ENCODE measurements around the gene ITPR2. TPM values are rescaled to one million over a fixed set of nuclear protein-coding genes. Genes with fewer than 3 reads are reported as not detected.
"Not testable (repeated sequence)": the region's sequence is repeated elsewhere in the genome, so short reads cannot be mapped to it uniquely, and the experiment has no call there.

Gene ITPR2
- total RNA-seq, 1 experiment from 2014 or later, result 6.9 TPM

- no peak for DNase-seq (ENCODE audit: low read depth)
Measured at GRCh38 chr12:26678697-26679660, 154.0 kb downstream of the ITPR2 start.

DNA sequence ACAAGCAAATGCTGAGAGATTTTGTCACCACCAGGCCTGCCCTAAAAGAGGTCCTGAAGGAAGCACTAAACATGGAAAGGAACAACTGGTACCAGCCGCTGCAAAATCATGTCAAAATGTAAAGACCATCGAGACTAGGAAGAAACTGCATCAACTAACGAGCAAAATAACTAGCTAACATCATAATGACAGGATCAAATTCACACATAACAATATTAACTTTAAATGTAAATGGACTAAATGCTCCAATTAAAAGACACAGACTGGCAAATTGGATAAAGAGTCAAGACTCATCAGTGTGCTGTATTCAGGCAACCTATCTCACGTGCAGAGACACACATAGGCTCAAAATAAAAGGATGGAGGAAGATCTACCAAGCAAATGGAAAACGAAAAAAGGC, 161.5 kb downstream of the ITPR2 start:
- not testable (repeated sequence) for DNase-seq (ENCODE audit: low read depth)

DNA sequence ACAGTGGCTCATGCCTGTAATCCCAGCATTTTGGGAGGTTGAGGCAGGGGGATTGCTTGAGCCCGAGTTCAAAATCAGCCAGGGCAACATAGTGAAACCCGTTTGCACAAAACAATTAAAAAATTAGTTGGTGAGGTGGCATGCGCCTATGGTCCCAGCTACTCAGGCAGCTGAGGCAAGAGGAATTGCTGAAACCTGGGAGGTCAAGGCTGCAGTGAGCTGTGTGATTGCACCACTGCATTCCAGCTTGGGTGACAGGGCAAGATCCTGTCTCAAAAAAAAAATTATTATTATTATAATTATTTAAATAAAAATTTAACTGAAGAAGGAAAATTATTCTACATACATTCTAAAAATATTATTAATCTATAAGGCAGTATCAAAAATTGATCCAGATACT, 164.1 kb downstream of the ITPR2 start:
- no peak for DNase-seq (ENCODE audit: low read depth)

- DNase-seq (ENCODE audit: low read depth), result no peak
Measured at GRCh38 chr12:26668230-26668629, 164.8 kb downstream of the ITPR2 start.

DNA sequence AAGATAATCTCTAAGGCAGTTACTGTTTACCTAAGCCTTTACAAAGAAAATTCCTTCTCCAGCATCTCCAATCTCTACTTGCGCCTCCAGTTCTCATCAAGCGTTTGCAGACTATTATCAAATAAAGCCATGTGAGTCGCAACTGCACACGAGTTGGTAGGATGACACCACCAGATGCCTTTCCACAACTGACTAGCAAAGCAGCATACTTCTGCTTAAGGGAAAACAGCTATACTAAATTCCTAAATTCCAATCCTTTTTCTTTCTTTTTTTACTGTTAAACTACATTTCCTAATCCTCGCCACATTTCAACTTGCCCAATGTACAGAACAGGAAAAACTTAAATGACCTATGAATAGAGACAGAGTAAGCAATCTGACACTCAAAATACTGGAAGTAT, 166.7 kb downstream of the ITPR2 start:
- no peak for DNase-seq (ENCODE audit: low read depth)

GRCh38 chr12:26661399-26661798, 171.6 kb downstream of the ITPR2 start:
- DNase-seq (ENCODE audit: low read depth), result no peak

DNA sequence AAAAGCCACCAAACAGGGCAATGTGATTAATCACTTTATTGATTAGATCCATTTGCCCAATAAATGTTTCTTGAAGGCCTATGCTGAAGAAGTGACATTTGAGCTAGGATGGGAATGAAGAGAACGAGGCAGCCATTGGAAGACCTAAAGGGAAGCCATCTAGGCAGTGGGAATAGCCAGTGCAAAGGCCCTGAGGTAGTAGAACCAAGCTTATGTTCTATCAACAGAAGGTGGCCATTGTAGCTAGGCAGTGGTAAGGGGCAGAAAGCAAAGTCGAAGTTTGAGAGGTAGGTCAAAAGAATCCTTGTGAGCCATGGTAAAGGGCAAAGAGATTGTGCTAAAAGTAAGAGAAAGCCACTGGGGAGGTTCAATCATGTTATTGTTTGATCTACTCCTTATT, 173.1 kb downstream of the ITPR2 start:
- DNase-seq (ENCODE audit: low read depth), result no peak

- peak; percentile 48 for DNase-seq (ENCODE audit: low read depth)
Measured at GRCh38 chr12:26658991-26659390, 174.0 kb downstream of the ITPR2 start.

GRCh38 chr12:26654623-26655022, 178.4 kb downstream of the ITPR2 start:
- DNase-seq (ENCODE audit: low read depth), result no peak

GRCh38 chr12:26651566-26652188, 181.3 kb downstream of the ITPR2 start:
- peak; percentile 66 for DNase-seq (ENCODE audit: low read depth)

DNA sequence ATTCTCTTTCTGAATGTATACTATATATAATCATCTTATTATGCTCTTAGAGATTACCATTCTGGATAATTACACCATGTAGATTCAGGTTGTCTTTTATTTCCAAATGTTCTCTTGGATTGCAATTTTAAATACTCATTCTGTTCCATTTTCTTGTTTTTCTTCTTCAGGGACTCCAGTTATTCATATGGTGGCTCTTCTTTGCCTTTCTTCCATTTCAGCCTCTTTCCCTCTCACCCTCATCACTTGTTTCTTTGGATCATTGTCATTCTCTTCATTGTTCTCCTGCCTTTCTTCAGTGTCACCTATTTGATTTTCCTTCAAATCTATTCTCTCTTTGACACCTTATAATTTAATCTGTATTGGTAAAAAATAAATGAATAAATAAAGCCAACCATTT, 182.0 kb downstream of the ITPR2 start:
- no peak for DNase-seq (ENCODE audit: low read depth)

- DNase-seq (ENCODE audit: low read depth), result no peak
Measured at GRCh38 chr12:26648999-26649398, 184.0 kb downstream of the ITPR2 start.

DNA sequence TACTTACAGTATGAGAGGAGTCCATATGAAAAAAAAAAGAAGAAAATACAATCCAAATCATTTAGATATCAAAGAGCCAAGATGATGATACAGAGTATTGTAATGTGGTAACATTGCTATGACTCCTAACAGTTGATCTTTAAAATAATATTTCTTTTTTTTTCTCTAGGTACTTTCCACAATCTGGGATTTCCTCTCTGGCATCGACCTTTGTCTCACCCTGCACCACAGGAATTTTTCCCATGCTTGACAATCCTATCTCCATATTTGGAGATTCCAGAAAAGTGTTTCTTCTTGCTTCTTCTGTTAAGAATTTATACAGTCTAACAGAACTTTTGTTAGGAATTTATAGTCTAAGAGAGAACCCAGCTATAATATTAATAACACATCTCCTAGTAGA, 184.4 kb downstream of the ITPR2 start:
- peak; percentile 86 for DNase-seq (ENCODE audit: low read depth)

- DNase-seq (ENCODE audit: low read depth), result no peak
Measured at GRCh38 chr12:26648066-26648465, 184.9 kb downstream of the ITPR2 start.

GRCh38 chr12:26647088-26647487, 185.9 kb downstream of the ITPR2 start:
- DNase-seq (ENCODE audit: low read depth), result peak; percentile 24

DNA sequence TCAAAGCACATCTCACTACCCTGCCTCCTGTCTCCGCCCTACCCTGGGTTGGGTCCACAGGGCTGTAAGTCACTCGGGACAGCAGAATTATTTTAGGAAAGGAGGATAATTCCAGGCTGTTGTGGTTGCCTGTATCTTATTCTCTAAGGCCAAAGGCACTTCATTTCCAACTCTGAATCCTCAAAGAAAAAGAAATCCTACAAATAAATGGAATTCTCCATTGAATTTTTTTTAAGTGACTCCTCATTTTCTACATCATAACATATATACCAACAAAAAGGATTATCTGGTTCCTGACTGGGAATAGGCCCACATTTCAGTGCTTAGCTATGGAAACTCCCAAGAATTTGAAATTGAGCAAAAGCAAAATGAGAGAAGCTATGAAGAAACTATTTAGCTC, 186.4 kb downstream of the ITPR2 start:
- DNase-seq (ENCODE audit: low read depth), result no peak

- not testable (repeated sequence) for DNase-seq (ENCODE audit: low read depth)
Measured at GRCh38 chr12:26644376-26644775, 188.6 kb downstream of the ITPR2 start.

DNA sequence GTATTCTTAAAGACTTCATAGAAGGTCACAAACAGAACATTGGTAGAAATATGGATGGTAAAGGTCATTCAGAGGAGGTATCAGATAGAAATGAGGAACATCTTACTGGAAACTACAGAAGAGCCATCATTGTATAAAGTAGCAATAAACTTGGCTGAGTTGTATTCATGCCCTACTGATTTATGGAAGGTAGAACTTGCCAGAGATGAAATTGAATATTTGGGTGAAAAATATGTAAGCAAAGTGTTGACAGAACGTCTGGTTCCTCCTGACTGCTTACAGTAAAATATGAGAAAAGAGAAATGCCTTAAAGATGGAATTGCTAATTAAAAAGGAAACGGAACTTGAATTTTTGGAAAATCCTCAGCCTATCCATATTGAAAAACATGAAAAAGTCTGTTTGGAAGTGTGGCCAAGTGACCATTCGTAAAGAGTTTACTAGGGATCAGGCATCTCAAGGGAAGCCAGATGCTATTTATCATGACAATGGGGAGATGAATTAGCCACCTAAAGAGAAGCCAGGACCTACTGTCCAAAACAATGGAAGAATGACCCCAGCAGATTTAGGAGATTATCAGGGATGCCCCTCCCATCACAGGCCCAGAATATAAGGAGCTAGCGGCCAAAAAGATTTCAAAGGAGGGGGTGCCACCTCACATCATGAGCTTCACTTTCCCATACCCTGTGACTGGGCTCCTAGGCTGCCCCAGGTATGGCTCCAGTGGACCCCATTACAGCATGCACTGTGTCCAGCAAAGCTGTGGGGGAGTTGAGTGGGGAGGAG, 189.3 kb downstream of the ITPR2 start:
- no peak for DNase-seq (ENCODE audit: low read depth)

GRCh38 chr12:26642361-26642760, 190.6 kb downstream of the ITPR2 start:
- DNase-seq (ENCODE audit: low read depth), result no peak

GRCh38 chr12:26636710-26637328, 196.2 kb downstream of the ITPR2 start:
- peak; percentile 60 for DNase-seq (ENCODE audit: low read depth)

- peak; percentile 28 for DNase-seq (ENCODE audit: low read depth)
Measured at GRCh38 chr12:26633591-26634210, 199.3 kb downstream of the ITPR2 start.
